Activated CD4-positive, alpha-beta T cell treated with anti-CD3 and anti-CD28 coated beads for 36 hours (primary cell): ENCODE data around the gene RGS7. TPM values are rescaled to one million over a fixed set of nuclear protein-coding genes. Genes with fewer than 3 reads are reported as not detected.

Experiments
- ATAC-seq: fragments of 200-7000 bp; cut with Tn5 transposase; one replicate; pipeline ENCODE4 v1.10.0; 2021; ENCODE audit warnings: mild to moderate bottlenecking, moderate library complexity
- CTCF ChIA-PET: fragments of 350-600 bp; sonication (Branson Sonifier 250); formaldehyde crosslinking; loops from one replicate; lab custom pipeline; 2021; ENCODE audit warnings: antibody characterized with exemption; lab: Charles Lee
- POLR2A ChIA-PET: fragments of 350-600 bp; sonication (Branson Sonifier 250); formaldehyde crosslinking; loops from one replicate; lab custom pipeline; 2021; ENCODE audit warnings: antibody characterized with exemption, inconsistent platforms; lab: Charles Lee
- DNase-seq: peaks from one replicate; pipeline ENCODE4 v3.0.0-alpha.2; 2020
- H3K27ac Mint-ChIP-seq: one replicate; pipeline ENCODE4 v1.8.0; 2021; ENCODE audit warnings: mixed read lengths
- H3K27me3 Mint-ChIP-seq: one replicate; pipeline ENCODE4 v1.8.0; 2021; ENCODE audit warnings: mixed read lengths
- H3K36me3 Mint-ChIP-seq: one replicate; pipeline ENCODE4 v1.8.0; 2021; ENCODE audit warnings: low read depth, mixed read lengths
- H3K4me1 Mint-ChIP-seq: one replicate; pipeline ENCODE4 v1.8.0; 2021; ENCODE audit warnings: mixed read lengths
- H3K4me3 Mint-ChIP-seq: one replicate; pipeline ENCODE4 v1.8.0; 2021; ENCODE audit warnings: mild to moderate bottlenecking, moderate library complexity, mixed read lengths
- H3K9me3 Mint-ChIP-seq: one replicate; pipeline ENCODE4 v1.8.0; 2021; ENCODE audit warnings: low read depth, mixed read lengths
- intact Hi-C, 2 experiments: fragments of 100-400 bp; cut with DNase I in 1 of 2; cut with micrococcal nuclease in 1 of 2; formaldehyde crosslinking; loops; one replicate each; pipeline versions ENCODE4 v1.14.2 to v1.15.1; 2022 to 2024; cut with DNase I, micrococcal nuclease
- total RNA-seq, 2 experiments: library from RNA; stranded (reverse); gene quantifications; one replicate each; pipeline ENCODE4 v1.2.3, GENCODE V29; 2021

The RGS7 gene
- total RNA-seq, 2 experiments from 2014 or later, result not detected

GRCh38 chr1:241130881-241131280 is 226.1 kb downstream of the RGS7 start:
- Mint-ChIP-seq H3K27ac (no peak overlapping the region), H3K4me1 (no peaks in the 10 kb centered on the region), H3K27me3 (no peaks in the 10 kb centered on the region), H3K4me3 (no peak overlapping the region), H3K9me3 (peaks cover 7% of the 10 kb centered on the region), H3K36me3 (no peaks in the 10 kb centered on the region)
- ChIA-PET POLR2A (no interaction called here), CTCF (no interaction called here)
- DNase-seq (no peak), ATAC-seq (no peak)
- intact Hi-C loops, result no loop called here

GRCh38 chr1:241129207-241129960 is 227.6 kb downstream of the RGS7 start:
- POLR2A ChIA-PET, result no interaction called here
- ATAC-seq (no peak), DNase-seq (no peak)
- Mint-ChIP-seq H3K27ac (no peak overlapping the region), H3K4me3 (no peak overlapping the region), H3K9me3 (peaks cover 4% of the 10 kb centered on the region), H3K36me3 (no peaks in the 10 kb centered on the region), H3K27me3 (no peaks in the 10 kb centered on the region), H3K4me1 (no peaks in the 10 kb centered on the region)
- CTCF ChIA-PET, result no interaction called here
- intact Hi-C loops, result no loop called here

- Mint-ChIP-seq H3K27me3 (no peaks in the 10 kb centered on the region), H3K27ac (no peak overlapping the region), H3K9me3 (no peaks in the 10 kb centered on the region), H3K36me3 (no peaks in the 10 kb centered on the region), H3K4me1 (no peaks in the 10 kb centered on the region), H3K4me3 (no peak overlapping the region)
- no peak for DNase-seq
- CTCF ChIA-PET, result no interaction called here
- intact Hi-C loops, result no loop called here
- ATAC-seq, result no peak
- POLR2A ChIA-PET, result no interaction called here
Observed at GRCh38 chr1:241125286-241125685, 231.7 kb downstream of the RGS7 start.

DNA sequence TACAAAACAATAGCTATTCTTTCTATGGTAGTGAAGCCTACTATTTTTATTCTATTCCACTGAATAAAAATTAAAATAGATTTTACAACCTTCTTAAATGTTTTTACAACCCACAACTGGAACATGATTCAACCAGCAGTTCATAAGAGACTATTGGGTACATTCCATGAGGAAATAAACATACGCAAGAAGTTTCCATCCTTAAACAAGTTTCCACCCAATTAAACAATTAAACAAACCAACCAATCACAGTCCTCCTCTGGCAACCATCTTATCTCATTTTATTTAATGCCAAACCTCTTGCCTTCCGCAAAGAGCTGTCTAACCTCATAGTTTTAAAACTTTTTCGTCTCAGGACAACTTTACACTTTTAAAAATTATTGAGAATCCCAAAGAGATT is 239.0 kb downstream of the RGS7 start:
- ChIA-PET CTCF (no interaction called here), POLR2A (no interaction called here)
- Mint-ChIP-seq H3K27ac (no peak overlapping the region), H3K4me3 (no peak overlapping the region), H3K27me3 (no peaks in the 10 kb centered on the region), H3K9me3 (no peaks in the 10 kb centered on the region), H3K36me3 (no peaks in the 10 kb centered on the region), H3K4me1 (no peaks in the 10 kb centered on the region)
- intact Hi-C loops, result no loop called here
- no peak for DNase-seq
- ATAC-seq, result no peak

- no peak for DNase-seq
- Mint-ChIP-seq H3K4me3 (no peak overlapping the region), H3K9me3 (no peaks in the 10 kb centered on the region), H3K36me3 (no peaks in the 10 kb centered on the region), H3K27me3 (no peaks in the 10 kb centered on the region), H3K4me1 (no peaks in the 10 kb centered on the region), H3K27ac (no peak overlapping the region)
- CTCF ChIA-PET, result no interaction called here
- ATAC-seq, result no peak
- intact Hi-C loops, result no loop called here
- POLR2A ChIA-PET, result no interaction called here
Observed at GRCh38 chr1:241115784-241116183, 241.2 kb downstream of the RGS7 start.

GRCh38 chr1:241114699-241115233 is 242.2 kb downstream of the RGS7 start:
- Mint-ChIP-seq H3K36me3 (no peaks in the 10 kb centered on the region), H3K4me3 (no peak overlapping the region), H3K9me3 (no peaks in the 10 kb centered on the region), H3K27me3 (no peaks in the 10 kb centered on the region), H3K4me1 (no peaks in the 10 kb centered on the region), H3K27ac (no peak overlapping the region)
- CTCF ChIA-PET, result no interaction called here
- ATAC-seq (no peak), DNase-seq (no peak)
- POLR2A ChIA-PET, result no interaction called here
- intact Hi-C loops, result no loop called here

- H3K4me1 Mint-ChIP-seq, result no peaks in the 10 kb centered on the region
- H3K36me3 Mint-ChIP-seq, result no peaks in the 10 kb centered on the region
- ATAC-seq (no peak), DNase-seq (no peak)
- POLR2A ChIA-PET, result no interaction called here
- CTCF ChIA-PET, result no interaction called here
- intact Hi-C loops, result no loop called here
- no peaks in the 10 kb centered on the region for H3K27me3 Mint-ChIP-seq
- H3K4me3 Mint-ChIP-seq, result no peak overlapping the region
- peaks cover 2% of the 10 kb centered on the region for H3K9me3 Mint-ChIP-seq
- H3K27ac Mint-ChIP-seq, result no peak overlapping the region
Observed at GRCh38 chr1:241113557-241113956, 243.4 kb downstream of the RGS7 start.

- intact Hi-C loops, result no loop called here
- no peaks in the 10 kb centered on the region for H3K27me3 Mint-ChIP-seq
- no peaks in the 10 kb centered on the region for H3K36me3 Mint-ChIP-seq
- DNase-seq (no peak), ATAC-seq (no peak)
- ChIA-PET CTCF (no interaction called here), POLR2A (no interaction called here)
- peaks cover 4% of the 10 kb centered on the region for H3K9me3 Mint-ChIP-seq
- no peak overlapping the region for H3K27ac Mint-ChIP-seq
- H3K4me3 Mint-ChIP-seq, result no peak overlapping the region
- no peaks in the 10 kb centered on the region for H3K4me1 Mint-ChIP-seq
Observed at GRCh38 chr1:241109039-241109438, 248.0 kb downstream of the RGS7 start.

DNA sequence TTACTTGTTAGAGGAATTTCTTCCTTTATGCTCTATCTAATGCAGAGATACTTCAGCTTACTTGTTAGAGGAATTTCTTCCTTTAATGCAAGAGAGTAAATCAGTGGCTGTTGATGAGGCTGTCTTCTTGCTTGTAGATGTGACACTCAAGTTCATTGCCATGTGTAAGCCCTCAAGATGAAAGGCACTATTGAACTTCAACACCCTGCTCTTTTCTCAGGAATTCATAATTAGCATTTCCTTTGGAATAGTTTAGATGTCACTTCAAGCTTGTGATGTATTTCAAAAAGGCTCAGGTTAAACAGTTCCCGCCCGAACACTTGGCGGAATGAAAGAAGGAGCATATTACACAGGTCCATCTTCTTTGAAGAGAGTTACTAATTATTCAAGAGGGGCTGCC is 251.9 kb downstream of the RGS7 start:
- Mint-ChIP-seq H3K4me3 (no peak overlapping the region), H3K9me3 (peaks cover 4% of the 10 kb centered on the region), H3K4me1 (no peaks in the 10 kb centered on the region), H3K36me3 (no peaks in the 10 kb centered on the region), H3K27me3 (no peaks in the 10 kb centered on the region), H3K27ac (no peak overlapping the region)
- intact Hi-C loops, result no loop called here
- ChIA-PET POLR2A (no interaction called here), CTCF (no interaction called here)
- DNase-seq (no peak), ATAC-seq (no peak)

DNA sequence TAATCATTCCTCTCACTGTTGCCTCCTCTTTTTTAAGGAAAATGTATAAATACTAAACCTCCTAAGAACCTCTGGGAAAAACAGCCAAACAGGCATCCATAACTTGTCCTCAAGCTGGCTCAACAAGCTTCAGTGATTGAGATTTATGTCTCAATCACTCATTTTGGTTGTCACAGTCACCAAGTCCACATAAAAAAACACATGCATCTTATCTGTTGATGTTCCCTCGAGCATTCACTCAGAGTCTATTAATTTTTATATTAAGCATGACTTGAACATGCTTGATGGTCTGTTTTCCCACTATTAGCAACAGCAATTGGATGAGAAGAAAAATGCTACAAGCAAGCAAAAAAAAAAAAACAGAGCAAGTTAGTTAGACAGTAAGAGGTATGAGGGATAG is 254.3 kb downstream of the RGS7 start:
- DNase-seq, result no peak
- peaks cover 4% of the 10 kb centered on the region for H3K9me3 Mint-ChIP-seq
- no peak for ATAC-seq
- ChIA-PET POLR2A (no interaction called here), CTCF (interaction anchor here (0.6 kb wide), 1 partner anchor 674 kb away, joined by 3 read pairs; no protein-coding TSS in a partner anchor)
- H3K36me3 Mint-ChIP-seq, result no peaks in the 10 kb centered on the region
- intact Hi-C loops, result no loop called here
- H3K27ac Mint-ChIP-seq, result no peak overlapping the region
- H3K4me1 Mint-ChIP-seq, result no peaks in the 10 kb centered on the region
- H3K4me3 Mint-ChIP-seq, result no peak overlapping the region
- no peaks in the 10 kb centered on the region for H3K27me3 Mint-ChIP-seq

DNA sequence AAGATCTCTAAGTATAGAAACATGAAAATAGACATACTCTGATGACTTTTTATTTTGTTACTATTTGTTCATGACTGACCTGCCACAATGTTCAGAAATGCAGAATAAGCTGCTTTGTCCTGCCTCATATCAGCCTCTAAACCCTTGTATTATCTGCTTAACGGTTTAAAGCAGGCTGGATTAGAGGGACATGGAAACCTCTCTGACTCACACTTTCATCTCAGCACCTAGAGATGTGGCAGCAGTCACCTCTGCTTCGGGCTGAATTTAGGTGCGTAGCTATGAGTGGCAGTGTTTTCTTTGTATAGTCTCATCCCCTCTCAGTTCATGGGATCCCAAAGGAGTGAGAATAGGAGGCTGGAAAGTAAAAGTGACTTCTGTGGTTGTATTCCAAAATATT is 255.4 kb downstream of the RGS7 start:
- H3K4me3 Mint-ChIP-seq, result no peak overlapping the region
- H3K9me3 Mint-ChIP-seq, result peaks cover 3% of the 10 kb centered on the region
- DNase-seq (no peak), ATAC-seq (no peak)
- H3K4me1 Mint-ChIP-seq, result no peaks in the 10 kb centered on the region
- H3K36me3 Mint-ChIP-seq, result no peaks in the 10 kb centered on the region
- no peak overlapping the region for H3K27ac Mint-ChIP-seq
- POLR2A ChIA-PET, result no interaction called here
- CTCF ChIA-PET, result interaction anchor here (0.7 kb wide), 1 partner anchor 19 kb away, joined by 3 read pairs; no protein-coding TSS in a partner anchor
- H3K27me3 Mint-ChIP-seq, result no peaks in the 10 kb centered on the region
- intact Hi-C loops, result no loop called here

GRCh38 chr1:241097479-241097878 is 259.5 kb downstream of the RGS7 start:
- intact Hi-C loops, result no loop called here
- Mint-ChIP-seq H3K27me3 (no peaks in the 10 kb centered on the region), H3K4me1 (no peaks in the 10 kb centered on the region), H3K9me3 (peaks cover 3% of the 10 kb centered on the region), H3K27ac (no peak overlapping the region), H3K4me3 (no peak overlapping the region), H3K36me3 (no peaks in the 10 kb centered on the region)
- CTCF ChIA-PET, result no interaction called here
- ATAC-seq (no peak), DNase-seq (no peak)
- POLR2A ChIA-PET, result no interaction called here
